ENCODE measurements around the gene ASIP.
"Not testable (repeated sequence)": the region's sequence is repeated elsewhere in the genome, so short reads cannot be mapped to it uniquely, and the experiment has no call there.

Gene ASIP

GRCh38 chr20:34240693-34241615 is at the start of gene ASIP:
Gene ASIP, plus strand, starts transcription at chr20:34241423. Its CDS starts 18,952 bp downstream, at chr20:34260375.
- DNase-seq: no peak

DNA sequence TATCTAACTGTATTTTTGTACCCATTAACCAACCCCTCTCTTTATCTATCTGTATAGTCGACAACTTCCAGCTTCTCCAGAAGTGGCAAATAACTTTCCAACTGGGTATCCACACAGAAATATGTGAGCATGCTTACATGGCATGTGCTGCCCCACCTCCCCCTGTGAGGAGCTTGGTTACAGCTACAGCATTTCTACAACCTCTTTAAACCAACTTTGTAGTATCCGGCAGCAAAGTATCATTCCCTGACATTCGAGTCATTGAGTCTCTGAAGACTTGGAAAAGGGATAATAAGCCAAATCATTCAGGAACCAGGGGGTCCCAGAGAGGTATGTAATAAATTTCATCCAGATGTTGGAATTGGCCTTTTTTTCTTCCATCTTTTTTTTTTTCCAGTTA is 48.2 kb upstream of the ASIP start:
- DNase-seq: no peak

DNA sequence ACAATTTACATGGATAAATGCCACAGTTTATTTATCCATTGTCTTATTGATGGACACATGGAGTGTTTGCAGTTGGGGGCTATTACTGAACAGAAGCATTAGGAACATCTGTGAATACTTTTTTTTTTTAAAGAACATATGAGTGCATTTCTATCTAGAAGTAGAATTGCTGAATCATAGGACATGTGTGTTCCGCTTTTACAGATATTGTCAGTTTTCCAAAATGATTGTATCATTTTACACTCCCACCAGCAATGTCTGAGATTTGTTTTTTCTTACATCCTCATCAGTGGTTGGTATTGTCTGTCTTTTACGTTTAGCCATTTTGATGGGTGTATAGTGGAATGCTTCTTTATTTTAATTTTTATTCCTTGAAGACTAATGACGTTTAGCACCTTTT is 42.0 kb upstream of the ASIP start:
- no peak for DNase-seq

- DNase-seq: no peak
These were observed 41.2 kb upstream of the ASIP start for GRCh38 chr20:34200023-34200422.

GRCh38 chr20:34201531-34201930 is 39.7 kb upstream of the ASIP start:
- DNase-seq: no peak

DNA sequence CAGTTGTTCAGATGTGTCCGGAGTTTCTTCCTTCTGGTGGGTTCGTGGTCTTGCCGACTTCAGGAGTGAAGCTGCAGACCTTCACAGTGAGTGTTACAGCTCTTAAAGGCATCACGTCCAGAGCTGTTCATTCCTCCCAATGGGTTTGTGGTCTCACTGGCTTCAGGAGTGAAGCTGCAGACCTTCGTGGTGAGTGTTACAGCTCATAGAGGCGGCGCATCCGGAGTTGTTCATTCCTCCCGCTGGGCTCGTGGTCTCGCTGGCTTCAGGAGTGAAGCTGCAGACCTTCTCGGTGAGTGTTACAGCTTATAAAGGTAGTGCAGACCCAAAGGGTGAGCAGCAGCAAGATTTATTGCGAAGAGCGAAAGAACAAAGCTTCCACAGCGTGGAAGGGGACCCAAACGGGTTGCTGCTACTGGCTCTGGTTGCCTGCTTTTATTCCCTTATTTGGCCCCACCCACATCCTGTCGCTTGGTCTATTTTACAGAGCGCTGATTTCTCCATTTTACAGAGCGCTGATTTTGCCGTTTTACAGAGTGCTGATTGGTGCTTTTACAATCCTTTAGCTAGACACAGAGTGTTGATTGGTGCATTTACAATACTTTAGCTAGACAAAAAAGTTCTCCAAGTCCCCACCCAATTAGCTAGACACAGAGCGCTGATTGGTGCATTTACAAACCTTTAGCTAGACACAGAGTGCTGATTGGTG is 35.9 kb upstream of the ASIP start:
- peak; percentile 90 for DNase-seq

- DNase-seq: no peak
These were observed 32.1 kb upstream of the ASIP start for GRCh38 chr20:34209111-34209510.

DNA sequence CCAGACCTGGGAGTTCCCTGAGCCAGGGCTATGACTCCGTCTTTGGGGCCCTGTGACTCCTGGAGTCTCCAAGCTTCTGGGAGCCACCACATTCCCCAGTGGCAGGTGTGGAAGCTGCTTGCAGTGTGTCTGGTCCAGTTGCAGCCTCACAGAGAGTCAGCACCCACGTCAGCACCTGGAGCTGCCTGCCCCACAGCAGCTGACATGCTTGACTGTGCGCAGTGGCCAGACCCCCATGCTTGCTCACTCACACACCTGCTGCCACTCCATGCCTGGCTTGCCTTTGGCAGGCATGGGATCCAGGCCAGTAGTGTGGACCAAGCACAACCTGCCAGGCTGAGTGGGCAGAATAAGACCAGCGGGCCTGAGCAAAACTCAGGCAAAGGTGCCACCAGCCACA is 31.0 kb upstream of the ASIP start:
- no peak for DNase-seq

- no peak for DNase-seq
These were observed 29.6 kb upstream of the ASIP start for GRCh38 chr20:34211591-34211990.

DNA sequence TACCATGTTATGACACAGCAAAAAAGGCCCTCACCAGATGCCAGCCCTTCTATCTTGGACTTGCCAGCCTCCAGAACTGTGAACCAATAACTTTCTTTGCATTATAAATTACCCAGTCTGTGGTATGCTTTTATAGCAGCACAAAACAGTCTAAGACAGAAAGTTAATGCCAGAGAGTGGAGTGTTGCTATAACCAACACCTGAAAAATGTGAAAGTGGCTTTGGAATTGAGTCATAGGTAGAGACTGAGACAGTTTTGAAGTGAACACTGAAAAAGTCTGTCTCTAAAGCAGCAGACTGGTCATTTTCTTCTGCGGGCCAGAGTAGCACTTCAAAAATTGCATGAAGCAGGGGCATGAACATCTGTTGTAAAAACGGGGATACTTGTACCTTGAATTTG is 28.0 kb upstream of the ASIP start:
- no peak for DNase-seq

GRCh38 chr20:34215711-34216381 is 25.4 kb upstream of the ASIP start:
- peak; percentile 83 for DNase-seq

GRCh38 chr20:34216382-34216742 is 24.9 kb upstream of the ASIP start:
- no peak for DNase-seq

- peak; percentile 44 for DNase-seq
These were observed 20.7 kb upstream of the ASIP start for GRCh38 chr20:34220561-34220960.

- DNase-seq: no peak
These were observed 19.0 kb upstream of the ASIP start for GRCh38 chr20:34222208-34222607.

GRCh38 chr20:34224251-34224650 is 17.0 kb upstream of the ASIP start:
- DNase-seq: not testable (repeated sequence)

DNA sequence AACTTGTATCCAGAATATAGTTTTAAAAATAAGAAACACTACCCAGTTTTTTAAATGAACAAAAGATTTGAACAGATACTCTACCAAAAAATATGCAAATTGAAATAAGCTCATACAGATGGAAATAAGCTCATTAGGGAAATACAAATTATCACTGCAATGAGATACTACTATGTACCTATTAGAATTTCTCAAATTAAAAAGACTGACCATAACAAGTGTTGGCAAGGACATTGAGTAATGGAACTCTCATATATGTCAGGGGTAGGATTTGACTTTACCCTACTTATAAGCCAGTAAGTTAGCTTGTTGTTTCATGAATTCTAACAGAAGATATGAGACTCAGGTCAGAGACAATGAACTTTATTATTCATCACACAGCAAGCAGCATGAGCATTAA is 9.6 kb upstream of the ASIP start:
- DNase-seq: no peak

GRCh38 chr20:34232494-34233087 is 8.6 kb upstream of the ASIP start:
- DNase-seq: no peak

GRCh38 chr20:34233687-34234086 is 7.5 kb upstream of the ASIP start:
- no peak for DNase-seq

GRCh38 chr20:34235875-34236274 is 5.3 kb upstream of the ASIP start:
- DNase-seq: no peak

GRCh38 chr20:34237942-34238341 is 3.3 kb upstream of the ASIP start:
- no peak for DNase-seq

GRCh38 chr20:34240121-34240520 is 1.1 kb upstream of the ASIP start:
- no peak for DNase-seq

GRCh38 chr20:34242015-34242414 is 792 bp downstream of the ASIP start:
- DNase-seq: not testable (repeated sequence)

- no peak for DNase-seq
These were observed 1.7 kb downstream of the ASIP start for GRCh38 chr20:34242879-34243278.
